GM21447 (cell line): Measurements from ENCODE around the gene RASD1.

Experiments
- ATAC-seq: cut with Tn5 transposase; IDR thresholded peaks from one replicate; pipeline ENCODE4 v1.9.1; 2021; ENCODE audit not compliant: unreplicated experiment

The RASD1 gene

GRCh38 chr17:17445925-17446665 is 50.1 kb downstream of the RASD1 start:
- no peak for ATAC-seq

DNA sequence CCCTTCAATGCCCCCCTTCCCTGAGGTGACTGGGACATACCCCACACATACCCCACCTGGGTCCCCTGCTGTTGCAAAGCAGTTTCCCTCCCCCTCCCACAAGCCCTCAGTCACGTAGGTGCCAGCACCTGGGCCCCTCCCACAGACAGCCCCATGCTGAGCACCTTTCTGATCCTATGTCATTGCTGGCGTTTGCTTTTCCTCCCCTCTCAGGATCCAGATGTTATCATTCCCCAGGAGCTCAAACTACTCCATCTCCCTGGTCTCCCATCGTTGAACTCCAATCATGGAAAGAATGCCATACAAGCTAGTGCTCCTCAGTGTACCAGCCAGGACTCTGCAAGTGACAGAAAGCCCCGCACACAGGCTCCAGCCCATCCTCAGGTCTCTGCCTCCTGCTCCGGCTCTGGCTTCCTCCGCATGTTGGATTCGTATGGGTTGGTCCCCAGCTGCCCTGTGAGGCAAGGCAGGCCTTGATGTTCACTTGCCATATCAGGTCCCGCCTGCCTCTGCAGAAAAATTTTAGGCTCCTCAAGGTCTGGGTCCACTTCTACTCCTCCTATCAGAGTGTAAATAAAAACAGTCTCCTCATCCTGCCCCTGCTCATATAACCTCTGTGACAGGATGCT is 50.8 kb downstream of the RASD1 start:
- no peak for ATAC-seq
